Measurements from ENCODE around the gene KLHDC4.

DNA sequence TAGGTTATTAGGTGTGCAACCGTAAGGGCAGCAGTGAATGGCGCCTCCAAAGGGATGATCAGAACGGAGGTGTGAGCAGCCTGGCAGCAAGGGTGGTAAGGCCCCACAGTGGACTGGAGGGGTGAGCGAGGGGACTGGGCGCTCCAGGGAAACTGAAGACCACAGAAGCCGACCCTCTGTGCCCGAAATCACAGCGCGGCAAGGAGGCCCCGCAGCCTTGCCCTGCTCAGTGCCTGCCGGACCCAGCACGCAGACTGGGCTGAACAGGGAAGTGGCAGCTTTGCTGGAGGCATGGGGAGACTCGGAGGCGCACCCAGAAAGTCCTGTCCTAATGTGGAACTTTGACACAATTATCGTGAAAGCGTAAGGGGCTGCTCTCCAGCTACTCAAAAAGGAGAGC is 38.4 kb downstream of the KLHDC4 start:
- TF ChIP-seq, protein P1, sequence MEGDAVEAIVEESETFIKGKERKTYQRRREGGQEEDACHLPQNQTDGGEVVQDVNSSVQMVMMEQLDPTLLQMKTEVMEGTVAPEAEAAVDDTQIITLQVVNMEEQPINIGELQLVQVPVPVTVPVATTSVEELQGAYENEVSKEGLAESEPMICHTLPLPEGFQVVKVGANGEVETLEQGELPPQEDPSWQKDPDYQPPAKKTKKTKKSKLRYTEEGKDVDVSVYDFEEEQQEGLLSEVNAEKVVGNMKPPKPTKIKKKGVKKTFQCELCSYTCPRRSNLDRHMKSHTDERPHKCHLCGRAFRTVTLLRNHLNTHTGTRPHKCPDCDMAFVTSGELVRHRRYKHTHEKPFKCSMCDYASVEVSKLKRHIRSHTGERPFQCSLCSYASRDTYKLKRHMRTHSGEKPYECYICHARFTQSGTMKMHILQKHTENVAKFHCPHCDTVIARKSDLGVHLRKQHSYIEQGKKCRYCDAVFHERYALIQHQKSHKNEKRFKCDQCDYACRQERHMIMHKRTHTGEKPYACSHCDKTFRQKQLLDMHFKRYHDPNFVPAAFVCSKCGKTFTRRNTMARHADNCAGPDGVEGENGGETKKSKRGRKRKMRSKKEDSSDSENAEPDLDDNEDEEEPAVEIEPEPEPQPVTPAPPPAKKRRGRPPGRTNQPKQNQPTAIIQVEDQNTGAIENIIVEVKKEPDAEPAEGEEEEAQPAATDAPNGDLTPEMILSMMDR (IDR thresholded peaks at IDR 0.05; ENCODE audit: insufficient read depth, low read depth, low read length) = no peak
- no peak for TF ChIP-seq EZH2 (IDR thresholded peaks at IDR 0.05; ENCODE audit: insufficient read depth, low read length)

Data from astrocyte (in vitro differentiated cells and primary cell).